ENCODE results near the gene ATXN7L2.

ATXN7L2 gene

GRCh38 chr1:109499081-109499480 is 15.4 kb downstream of the ATXN7L2 start:
- no peak for DNase-seq

- DNase-seq: no peak
Observed at GRCh38 chr1:109499661-109500536, 16.2 kb downstream of the ATXN7L2 start.

GRCh38 chr1:109500941-109501381 is 17.3 kb downstream of the ATXN7L2 start:
- no peak for DNase-seq

- no peak for DNase-seq
Observed at GRCh38 chr1:109501644-109502363, 18.1 kb downstream of the ATXN7L2 start.

- no peak for DNase-seq
Observed at GRCh38 chr1:109502364-109502851, 18.7 kb downstream of the ATXN7L2 start.

GRCh38 chr1:109503935-109504334 is 20.2 kb downstream of the ATXN7L2 start:
- no peak for DNase-seq

- DNase-seq: no peak
Observed at GRCh38 chr1:109504974-109505373, 21.3 kb downstream of the ATXN7L2 start.

GRCh38 chr1:109508001-109508872 is 24.5 kb downstream of the ATXN7L2 start:
- DNase-seq: no peak

GRCh38 chr1:109508873-109509175 is 25.1 kb downstream of the ATXN7L2 start:
- no peak for DNase-seq

GRCh38 chr1:109509176-109510134 is 25.8 kb downstream of the ATXN7L2 start, which contains the start of gene AMIGO1:
Gene AMIGO1 (minus strand): TSS chr1:109509727. CDS start chr1:109508912, 815 bp downstream.
- DNase-seq: peak; percentile 82

- no peak for DNase-seq
Observed at GRCh38 chr1:109513110-109513710, 29.5 kb downstream of the ATXN7L2 start.

- DNase-seq: no peak
Observed at GRCh38 chr1:109514846-109515245, 31.1 kb downstream of the ATXN7L2 start.

GRCh38 chr1:109516872-109517271 is 33.2 kb downstream of the ATXN7L2 start:
- DNase-seq: no peak

- no peak for DNase-seq
Observed at GRCh38 chr1:109517337-109517736, 33.6 kb downstream of the ATXN7L2 start.

GRCh38 chr1:109521002-109521951 is 37.6 kb downstream of the ATXN7L2 start:
- DNase-seq: no peak

GRCh38 chr1:109522026-109522425 is 38.3 kb downstream of the ATXN7L2 start:
- DNase-seq: no peak

- no peak for DNase-seq
Observed at GRCh38 chr1:109523706-109524105, 40.0 kb downstream of the ATXN7L2 start.

GRCh38 chr1:109527098-109527811 is 43.5 kb downstream of the ATXN7L2 start:
- DNase-seq: no peak

All from right forelimb (tissue), 1 donor.